Measurements from ENCODE around the gene TXNDC12.

TXNDC12 gene

GRCh38 chr1:51978099-51978498 is 76.9 kb downstream of the TXNDC12 start:
- TF ChIP-seq CTCF (IDR thresholded peaks at IDR 0.05; ENCODE audit: low read depth, low read length): no peak

GRCh38 chr1:51976846-51977602 is 78.0 kb downstream of the TXNDC12 start:
- DNase-seq (ENCODE audit: low read depth in 2 of 2): no peak
- H3K4me3 ChIP-seq (replicated peaks in 1 of 2; ENCODE audit: low read depth in 2 of 2, low read length in 2 of 2): no peak overlapping the region
- no peak for TF ChIP-seq CTCF (IDR thresholded peaks at IDR 0.05; ENCODE audit: low read depth, low read length)

More at GRCh38 chr1:51978099-51978498, 76.9 kb downstream of the TXNDC12 start:
- DNase-seq (ENCODE audit: low read depth in 2 of 2): no peak
- no peak overlapping the region for H3K4me3 ChIP-seq (replicated peaks in 1 of 2; ENCODE audit: low read depth in 2 of 2, low read length in 2 of 2)

- no peak for DNase-seq (ENCODE audit: low read depth in 2 of 2)
- H3K4me3 ChIP-seq (replicated peaks in 1 of 2; ENCODE audit: low read depth in 2 of 2, low read length in 2 of 2): no peak overlapping the region
- no peak for TF ChIP-seq CTCF (IDR thresholded peaks at IDR 0.05; ENCODE audit: low read depth, low read length)
Measured at GRCh38 chr1:51973587-51974474, 81.2 kb downstream of the TXNDC12 start.

Data from cardiac fibroblast (primary cell).